Measurements from ENCODE around the gene PTPRT.

The PTPRT gene

DNA sequence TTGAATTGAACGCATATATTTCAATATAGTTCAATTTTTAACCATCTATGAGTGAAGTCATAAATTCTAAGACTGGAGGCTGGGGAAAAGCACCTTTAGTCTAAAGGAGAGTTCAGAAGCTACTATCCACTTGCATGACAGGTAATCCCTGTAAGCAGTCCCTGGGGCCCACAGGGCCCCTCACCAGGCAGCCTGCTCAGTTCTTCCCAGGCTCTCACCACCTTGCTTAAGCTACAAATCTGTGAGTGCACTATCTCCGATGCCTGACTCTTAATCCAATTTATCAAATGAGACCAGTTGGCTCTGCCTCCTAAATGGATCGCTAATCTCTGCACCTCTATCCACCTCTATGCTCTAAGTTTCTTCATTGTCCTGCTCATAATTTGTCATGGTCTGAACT lies 413.8 kb downstream of the PTPRT start:
- H3K4me3 ChIP-seq (ENCODE audit: low read depth in 1 of 2, low read length in 2 of 2), result no peak overlapping the region
- DNase-seq (no peak), ATAC-seq (ENCODE audit: insufficient read depth, low read depth) (no peak)
- TF ChIP-seq EZH2 (IDR thresholded peaks at IDR 0.05; ENCODE audit: borderline replicate concordance, low read depth, low read length, severe bottlenecking) (no peak), CTCF (IDR thresholded peaks at IDR 0.05; ENCODE audit: borderline replicate concordance, extremely low read depth, low read length, poor library complexity, severe bottlenecking) (no peak)
- no peak overlapping the region for H3K9ac ChIP-seq (ENCODE audit: low read depth, low read length)
- no peak overlapping the region for H3K4me2 ChIP-seq (ENCODE audit: insufficient read depth, low read length)
- no peaks in the 10 kb centered on the region for H3K9me3 ChIP-seq (ENCODE audit: insufficient read depth, low read length, severe bottlenecking)
- H2AFZ ChIP-seq (ENCODE audit: low read depth, low read length), result no peak overlapping the region
- no peaks in the 10 kb centered on the region for H3K4me1 ChIP-seq (ENCODE audit: insufficient read depth, low read length)
- no peaks in the 10 kb centered on the region for H3K27me3 ChIP-seq (ENCODE audit: insufficient read depth, low read length, poor library complexity)
- H3K79me2 ChIP-seq (ENCODE audit: insufficient read depth, low read length), result no peaks in the 10 kb centered on the region
- no peaks in the 10 kb centered on the region for H3K36me3 ChIP-seq (ENCODE audit: insufficient read depth, low read length)
- H4K20me1 ChIP-seq (ENCODE audit: insufficient read depth, low read length), result no peaks in the 10 kb centered on the region
- H3K27ac ChIP-seq (ENCODE audit: low read length), result no peak overlapping the region

- no peak for DNase-seq
Measured at GRCh38 chr20:42775037-42775436, 414.7 kb downstream of the PTPRT start.

DNA sequence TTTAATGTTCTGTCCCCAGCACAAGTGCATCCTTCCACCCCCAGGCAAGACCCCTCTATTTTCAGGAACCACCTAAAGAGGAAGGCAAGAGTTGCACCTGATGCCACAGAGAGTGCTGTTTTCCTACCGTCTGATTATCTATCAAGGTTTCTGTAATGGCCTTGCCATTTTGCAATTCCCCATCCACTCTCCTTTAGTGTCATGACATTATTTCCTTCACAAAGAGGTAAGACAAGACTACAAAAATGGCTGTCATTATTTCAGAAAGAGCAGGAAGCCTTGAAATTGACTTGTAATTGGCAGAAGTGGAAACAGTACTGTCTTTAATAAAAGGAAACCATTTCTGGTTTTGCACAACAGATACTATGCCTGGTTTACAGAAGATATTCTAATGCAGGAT lies 426.7 kb downstream of the PTPRT start:
- ATAC-seq (ENCODE audit: insufficient read depth, low read depth) (no peak), DNase-seq (no peak)
- Histone ChIP-seq H3K9ac (ENCODE audit: low read depth, low read length) (no peak overlapping the region), H3K36me3 (ENCODE audit: insufficient read depth, low read length) (no peaks in the 10 kb centered on the region), H3K4me2 (ENCODE audit: insufficient read depth, low read length) (no peak overlapping the region), H3K79me2 (ENCODE audit: insufficient read depth, low read length) (no peaks in the 10 kb centered on the region), H3K27ac (ENCODE audit: low read length) (no peak overlapping the region), H4K20me1 (ENCODE audit: insufficient read depth, low read length) (no peaks in the 10 kb centered on the region), H3K27me3 (ENCODE audit: insufficient read depth, low read length, poor library complexity) (peaks cover 7% of the 10 kb centered on the region), H3K4me1 (ENCODE audit: insufficient read depth, low read length) (no peaks in the 10 kb centered on the region), H3K9me3 (ENCODE audit: insufficient read depth, low read length, severe bottlenecking) (no peaks in the 10 kb centered on the region), H3K4me3 (ENCODE audit: low read depth in 1 of 2, low read length in 2 of 2) (no peak overlapping the region), H2AFZ (ENCODE audit: low read depth, low read length) (no peak overlapping the region)
- no peak for TF ChIP-seq EZH2 (IDR thresholded peaks at IDR 0.05; ENCODE audit: borderline replicate concordance, low read depth, low read length, severe bottlenecking)
- TF ChIP-seq CTCF (IDR thresholded peaks at IDR 0.05; ENCODE audit: borderline replicate concordance, extremely low read depth, low read length, poor library complexity, severe bottlenecking), result no peak

More at GRCh38 chr20:42775037-42775436, 414.7 kb downstream of the PTPRT start:
- H3K27ac ChIP-seq (ENCODE audit: low read length), result no peak overlapping the region
- no peak overlapping the region for H3K4me2 ChIP-seq (ENCODE audit: insufficient read depth, low read length)
- no peak for TF ChIP-seq EZH2 (IDR thresholded peaks at IDR 0.05; ENCODE audit: borderline replicate concordance, low read depth, low read length, severe bottlenecking)
- TF ChIP-seq CTCF (IDR thresholded peaks at IDR 0.05; ENCODE audit: borderline replicate concordance, extremely low read depth, low read length, poor library complexity, severe bottlenecking), result no peak
- no peaks in the 10 kb centered on the region for H3K9me3 ChIP-seq (ENCODE audit: insufficient read depth, low read length, severe bottlenecking)
- no peak overlapping the region for H3K9ac ChIP-seq (ENCODE audit: low read depth, low read length)
- H3K27me3 ChIP-seq (ENCODE audit: insufficient read depth, low read length, poor library complexity), result no peaks in the 10 kb centered on the region
- no peak overlapping the region for H3K4me3 ChIP-seq (ENCODE audit: low read depth in 1 of 2, low read length in 2 of 2)
- no peak overlapping the region for H2AFZ ChIP-seq (ENCODE audit: low read depth, low read length)
- no peaks in the 10 kb centered on the region for H4K20me1 ChIP-seq (ENCODE audit: insufficient read depth, low read length)
- no peaks in the 10 kb centered on the region for H3K36me3 ChIP-seq (ENCODE audit: insufficient read depth, low read length)
- ATAC-seq (ENCODE audit: insufficient read depth, low read depth), result no peak
- no peaks in the 10 kb centered on the region for H3K4me1 ChIP-seq (ENCODE audit: insufficient read depth, low read length)
- no peaks in the 10 kb centered on the region for H3K79me2 ChIP-seq (ENCODE audit: insufficient read depth, low read length)

GRCh38 chr20:42756991-42757390 lies 432.7 kb downstream of the PTPRT start:
- H3K79me2 ChIP-seq (ENCODE audit: insufficient read depth, low read length), result no peaks in the 10 kb centered on the region
- no peak overlapping the region for H3K4me2 ChIP-seq (ENCODE audit: insufficient read depth, low read length)
- DNase-seq (no peak), ATAC-seq (ENCODE audit: insufficient read depth, low read depth) (no peak)
- no peaks in the 10 kb centered on the region for H3K36me3 ChIP-seq (ENCODE audit: insufficient read depth, low read length)
- peaks cover 2% of the 10 kb centered on the region; the same call in 1 of the 2 replicates for H4K20me1 ChIP-seq (ENCODE audit: insufficient read depth, low read length)
- no peak overlapping the region for H2AFZ ChIP-seq (ENCODE audit: low read depth, low read length)
- TF ChIP-seq CTCF (IDR thresholded peaks at IDR 0.05; ENCODE audit: borderline replicate concordance, extremely low read depth, low read length, poor library complexity, severe bottlenecking) (no peak), EZH2 (IDR thresholded peaks at IDR 0.05; ENCODE audit: borderline replicate concordance, low read depth, low read length, severe bottlenecking) (no peak)
- no peaks in the 10 kb centered on the region for H3K4me1 ChIP-seq (ENCODE audit: insufficient read depth, low read length)
- H3K4me3 ChIP-seq (ENCODE audit: low read depth in 1 of 2, low read length in 2 of 2), result no peak overlapping the region
- H3K9me3 ChIP-seq (ENCODE audit: insufficient read depth, low read length, severe bottlenecking), result no peaks in the 10 kb centered on the region
- H3K9ac ChIP-seq (ENCODE audit: low read depth, low read length), result no peak overlapping the region
- no peak overlapping the region for H3K27ac ChIP-seq (ENCODE audit: low read length)
- H3K27me3 ChIP-seq (ENCODE audit: insufficient read depth, low read length, poor library complexity), result peaks cover 8% of the 10 kb centered on the region
